GM19035 (cell line): ENCODE data around the gene OR5M3.

Experiments
- ATAC-seq: cut with Tn5 transposase; IDR thresholded peaks from one replicate; pipeline ENCODE4 v1.9.1; 2021; ENCODE audit not compliant: unreplicated experiment

Gene OR5M3

DNA sequence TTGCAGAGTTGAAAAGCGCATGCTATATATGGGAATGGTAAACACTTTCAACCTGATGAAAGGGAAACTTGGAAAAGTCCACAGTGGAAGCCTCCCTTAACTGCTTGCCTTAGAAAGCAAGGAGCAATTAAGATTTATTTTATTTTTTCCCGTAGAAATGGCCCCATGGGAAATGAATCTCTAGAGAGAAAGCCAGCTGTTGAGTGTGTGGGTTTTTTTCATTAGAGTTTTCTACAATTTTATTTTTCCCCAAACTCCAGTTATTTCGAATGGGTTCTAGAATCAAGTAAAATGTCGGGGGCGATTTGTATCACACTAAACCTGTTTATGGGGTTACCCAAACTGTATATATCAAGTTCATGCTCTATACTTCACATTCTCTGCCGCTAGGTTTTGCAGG is at the start of gene OR5M3:
Gene OR5M3, minus strand, starts transcription at position 101 of the 400 bp plus-strand sequence. CDS start 2,855 bp downstream, outside the sequence.
- no peak for ATAC-seq

GRCh38 chr11:56522008-56522407 is 48.9 kb upstream of the OR5M3 start:
- ATAC-seq: no peak

DNA sequence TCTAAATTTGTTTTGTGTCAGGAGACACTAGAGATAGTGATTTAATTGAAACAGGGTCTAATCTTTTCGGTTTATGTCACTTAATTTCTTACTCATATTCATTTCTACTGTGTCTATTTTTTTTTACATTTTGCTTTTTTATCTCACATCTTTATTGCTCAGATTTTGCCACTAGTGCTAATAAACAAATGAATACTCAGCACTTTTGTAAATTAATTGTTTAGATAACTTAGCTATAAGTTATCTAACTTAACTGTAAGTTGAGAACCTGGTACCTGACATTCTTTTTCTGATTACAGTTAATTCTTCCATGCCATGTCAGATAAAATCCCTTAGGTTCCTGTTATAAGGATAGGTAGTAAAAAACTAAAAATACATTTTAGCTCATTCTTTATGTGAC is 40.1 kb upstream of the OR5M3 start:
- ATAC-seq: no peak

DNA sequence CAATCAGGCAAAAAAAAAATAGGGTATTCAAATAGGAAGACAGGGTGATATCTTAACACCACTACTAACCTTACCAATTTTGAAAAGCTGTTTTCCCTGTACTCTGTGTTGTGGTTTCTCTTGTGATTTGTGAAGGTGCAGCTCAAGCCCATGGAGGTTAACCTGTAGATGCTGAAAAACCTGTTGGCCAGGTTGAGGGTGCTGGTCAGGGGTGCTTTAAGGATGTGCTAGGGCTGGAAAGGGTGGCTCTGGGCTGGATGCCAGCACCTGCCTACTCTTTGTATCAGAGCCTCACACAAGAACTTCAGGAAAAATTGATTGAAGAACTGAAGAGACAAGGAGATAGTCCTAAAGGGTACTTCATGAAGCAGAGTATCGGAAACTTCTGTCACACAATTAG is 36.3 kb upstream of the OR5M3 start:
- ATAC-seq: no peak

- ATAC-seq: no peak
Observed at GRCh38 chr11:56497010-56497409, 23.9 kb upstream of the OR5M3 start.

DNA sequence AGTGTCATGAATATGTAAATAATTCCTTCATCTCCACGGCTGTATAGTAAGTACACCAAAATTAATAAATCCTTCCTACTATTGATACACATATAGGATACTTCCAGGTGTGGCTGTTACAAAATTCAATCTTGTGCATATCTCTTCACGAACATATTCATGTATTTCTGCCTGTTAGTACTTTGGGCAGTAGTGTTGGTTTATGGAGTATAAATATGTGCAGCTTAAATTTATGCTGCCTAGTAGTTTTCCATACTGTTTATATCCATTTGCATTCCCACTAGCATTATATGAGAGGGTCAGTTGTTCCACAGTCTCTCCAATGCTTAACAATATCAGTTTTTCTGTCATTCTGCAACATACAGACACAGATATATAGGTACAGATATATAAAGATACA is 22.0 kb upstream of the OR5M3 start:
- ATAC-seq: no peak

DNA sequence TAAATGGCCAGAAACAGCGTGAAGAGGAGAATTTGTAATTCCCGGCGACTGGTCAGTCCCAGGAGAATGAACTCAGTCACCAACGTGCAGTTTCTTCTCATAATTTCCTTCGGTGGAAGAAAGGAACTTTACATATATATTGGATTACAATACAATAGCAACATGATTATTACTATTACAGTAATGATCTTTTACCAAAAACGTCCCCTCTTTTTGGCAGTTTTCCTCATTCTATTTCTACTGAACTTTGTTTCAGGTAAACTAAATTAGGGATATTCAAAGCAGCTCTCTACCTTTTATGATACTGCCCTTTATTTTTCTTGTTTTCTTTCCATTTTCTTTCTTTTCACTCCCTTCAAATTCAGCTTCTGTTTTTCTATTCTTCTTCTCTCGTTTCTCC is 18.1 kb upstream of the OR5M3 start, which contains the start of gene OR5M8:
Gene OR5M8, minus strand, starts transcription at position 101 of the 400 bp plus-strand sequence. Its CDS starts 0 bp downstream, at position 101.
- ATAC-seq: no peak

DNA sequence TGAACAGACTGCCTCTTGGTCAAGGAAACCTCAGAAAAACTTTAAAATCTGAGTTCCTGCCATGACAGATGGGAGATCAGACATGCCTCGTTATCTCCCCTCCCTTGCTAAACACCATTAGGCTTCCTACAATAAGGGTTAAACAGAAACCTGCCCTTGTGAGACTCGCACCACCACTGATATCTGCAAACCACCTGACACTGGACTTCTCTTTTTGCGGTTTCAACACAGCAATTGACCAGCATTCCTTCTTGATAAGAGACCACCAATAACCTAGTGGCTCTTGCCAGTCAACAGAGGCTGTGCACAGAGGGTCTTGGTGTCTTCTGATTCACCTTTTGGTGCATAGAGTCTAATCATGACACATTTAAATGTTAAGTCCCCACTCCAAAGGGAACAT is 13.6 kb upstream of the OR5M3 start:
- ATAC-seq: no peak

- no peak for ATAC-seq
Observed at GRCh38 chr11:56474729-56475235, 1.6 kb upstream of the OR5M3 start.

- ATAC-seq: no peak
Observed at GRCh38 chr11:56457076-56457475, 16.1 kb downstream of the OR5M3 start.

DNA sequence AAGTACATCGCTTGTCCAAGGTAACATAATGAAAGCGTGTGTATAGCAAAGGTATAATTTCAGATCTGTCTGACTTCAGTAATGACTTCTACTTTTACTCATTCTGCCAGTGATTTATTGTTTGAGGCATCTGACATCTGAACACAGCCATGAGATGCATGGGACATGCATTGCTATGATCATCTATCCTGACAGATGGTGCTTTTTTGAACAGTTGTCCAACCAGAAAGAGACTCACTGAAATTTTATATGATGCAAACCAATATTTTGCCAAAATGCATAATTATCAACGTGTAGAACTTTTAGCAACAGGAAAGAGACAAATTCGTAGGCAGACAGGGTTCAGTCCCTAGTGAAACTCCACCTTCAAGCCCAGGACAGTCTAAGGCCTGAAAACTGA is 19.6 kb downstream of the OR5M3 start:
- no peak for ATAC-seq
